GM21515 (cell line): ENCODE measurements around the gene ZBTB1.
"Not testable (repeated sequence)": the region's sequence is repeated elsewhere in the genome, so short reads cannot be mapped to it uniquely, and the experiment has no call there.

Source experiments
- ATAC-seq: cut with Tn5 transposase; IDR thresholded peaks from one replicate; pipeline ENCODE4 v1.9.1; 2021; ENCODE audit not compliant: unreplicated experiment

ZBTB1 gene

GRCh38 chr14:64496764-64497163 lies 7.8 kb upstream of the ZBTB1 start:
- no peak for ATAC-seq

GRCh38 chr14:64500088-64500487 lies 4.5 kb upstream of the ZBTB1 start:
- no peak for ATAC-seq

- ATAC-seq: no peak
Measured at GRCh38 chr14:64501411-64502171, 3.0 kb upstream of the ZBTB1 start.

GRCh38 chr14:64502456-64502855 lies 2.1 kb upstream of the ZBTB1 start:
- no peak for ATAC-seq

- peak; percentile 5 for ATAC-seq
Measured at GRCh38 chr14:64502887-64503433, 1.6 kb upstream of the ZBTB1 start.

GRCh38 chr14:64503434-64504309 lies 898 bp upstream of the ZBTB1 start, which contains the start of gene ZBTB25:
ZBTB25 (minus strand) TSS chr14:64503838; CDS start chr14:64490533, 13,305 bp downstream.
- ATAC-seq: peak; percentile 57

GRCh38 chr14:64504897-64505794 lies 576 bp downstream of the ZBTB1 start:
- ATAC-seq: peak; percentile 27

GRCh38 chr14:64506721-64507120 lies 2.2 kb downstream of the ZBTB1 start:
- ATAC-seq: no peak

- no peak for ATAC-seq
Measured at GRCh38 chr14:64507376-64508156, 3.0 kb downstream of the ZBTB1 start.

- ATAC-seq: no peak
Measured at GRCh38 chr14:64508215-64508776, 3.7 kb downstream of the ZBTB1 start.

GRCh38 chr14:64509036-64509435 lies 4.5 kb downstream of the ZBTB1 start:
- ATAC-seq: no peak

- ATAC-seq: no peak
Measured at GRCh38 chr14:64510825-64511671, 6.5 kb downstream of the ZBTB1 start.

- no peak for ATAC-seq
Measured at GRCh38 chr14:64513271-64513670, 8.7 kb downstream of the ZBTB1 start.

GRCh38 chr14:64515053-64515452 lies 10.5 kb downstream of the ZBTB1 start:
- no peak for ATAC-seq

GRCh38 chr14:64516969-64517368 lies 12.4 kb downstream of the ZBTB1 start:
- ATAC-seq: no peak

GRCh38 chr14:64517667-64518066 lies 13.1 kb downstream of the ZBTB1 start:
- ATAC-seq: not testable (repeated sequence)

- ATAC-seq: no peak
Measured at GRCh38 chr14:64518229-64518628, 13.7 kb downstream of the ZBTB1 start.

- ATAC-seq: no peak
Measured at GRCh38 chr14:64520699-64521098, 16.1 kb downstream of the ZBTB1 start.
